H9 (cell line): ENCODE results near the gene F7. TPM values are rescaled to one million over a fixed set of nuclear protein-coding genes. Genes with fewer than 3 reads are reported as not detected.

ENCODE experiments used
- DNase-seq: peaks from one replicate; pipeline ENCODE4 v3.0.0-alpha.2; 2017
- H2AFZ ChIP-seq: one replicate; pipeline ENCODE4 v1.6.1; 2013; ENCODE audit warnings: mild to moderate bottlenecking, low read length, control low read depth, moderate library complexity
- H2AK5ac ChIP-seq: 2 replicates; pipeline ENCODE4 v1.6.1; 2013; ENCODE audit warnings: low read length, control low read depth, mixed read lengths; ENCODE audit not compliant: insufficient read length
- H2BK120ac ChIP-seq: one replicate; pipeline ENCODE4 v1.6.1; 2013; ENCODE audit warnings: low read depth, mild to moderate bottlenecking, low read length, control low read depth, inconsistent platforms; ENCODE audit not compliant: poor library complexity, severe bottlenecking
- H2BK12ac ChIP-seq: 2 replicates; pipeline ENCODE4 v1.6.1; 2013; ENCODE audit warnings: low read length, control low read depth, mixed read lengths, low read depth; ENCODE audit not compliant: insufficient read length
- H2BK15ac ChIP-seq: 2 replicates; pipeline ENCODE4 v1.6.1; 2013; ENCODE audit warnings: low read depth, low read length, control low read depth
- H2BK20ac ChIP-seq: one replicate; pipeline ENCODE4 v1.6.1; 2013; ENCODE audit warnings: low read depth, mild to moderate bottlenecking, low read length, control low read depth, inconsistent platforms; ENCODE audit not compliant: poor library complexity, severe bottlenecking
- H2BK5ac ChIP-seq: 2 replicates; pipeline ENCODE4 v1.6.1; 2013; ENCODE audit warnings: low read length, control low read depth, mixed read lengths; ENCODE audit not compliant: insufficient read length
- H3K14ac ChIP-seq: 2 replicates; pipeline ENCODE4 v1.6.1; 2013; ENCODE audit warnings: low read length, control low read depth; ENCODE audit not compliant: insufficient read depth
- H3K18ac ChIP-seq: 2 replicates; pipeline ENCODE4 v1.6.1; 2013; ENCODE audit warnings: low read depth, mild to moderate bottlenecking, mixed read lengths, low read length, control low read depth; ENCODE audit not compliant: insufficient read length
- H3K23ac ChIP-seq: 2 replicates; pipeline ENCODE4 v1.6.1; 2013; ENCODE audit warnings: low read length, control low read depth, mixed read lengths, low read depth; ENCODE audit not compliant: insufficient read length
- H3K23me2 ChIP-seq: 2 replicates; pipeline ENCODE4 v1.6.1; 2013; ENCODE audit warnings: low read depth, mild to moderate bottlenecking, mixed read lengths, low read length, control low read depth; ENCODE audit not compliant: insufficient read length, poor library complexity, severe bottlenecking
- H3K27ac ChIP-seq: 2 replicates; pipeline ENCODE4 v1.5.1; 2013; ENCODE audit warnings: low read length, control low read depth, mixed read lengths, low read depth; ENCODE audit not compliant: insufficient read length
- H3K27me3 ChIP-seq: 2 replicates; pipeline ENCODE4 v1.6.1; 2013; ENCODE audit warnings: low read length, control low read depth, inconsistent platforms; ENCODE audit not compliant: insufficient read depth
- H3K4ac ChIP-seq: 2 replicates; pipeline ENCODE4 v1.6.1; 2013; ENCODE audit warnings: low read depth, mild to moderate bottlenecking, control low read depth, inconsistent platforms, low read length, moderate library complexity
- H3K4me1 ChIP-seq: 2 replicates; pipeline ENCODE4 v1.6.1; 2013; ENCODE audit warnings: low read length, control low read depth, inconsistent platforms; ENCODE audit not compliant: insufficient read depth
- H3K4me2 ChIP-seq: 2 replicates; pipeline ENCODE4 v1.6.1; 2013; ENCODE audit warnings: low read length, control low read depth, mixed read lengths; ENCODE audit not compliant: insufficient read length, insufficient read depth
- H3K56ac ChIP-seq: 2 replicates; pipeline ENCODE4 v1.6.1; 2013; ENCODE audit warnings: low read depth, mild to moderate bottlenecking, mixed read lengths, low read length, control low read depth; ENCODE audit not compliant: insufficient read length
- H3K79me1 ChIP-seq: 2 replicates; pipeline ENCODE4 v1.6.1; 2013; ENCODE audit warnings: low read depth, mild to moderate bottlenecking, moderate library complexity, low read length, control low read depth, inconsistent platforms; ENCODE audit not compliant: insufficient read depth, poor library complexity, severe bottlenecking
- H3K79me2 ChIP-seq: 2 replicates; pipeline ENCODE4 v1.6.1; 2013; ENCODE audit warnings: low read length, control low read depth, inconsistent platforms; ENCODE audit not compliant: insufficient read depth
- H3K9ac ChIP-seq: 2 replicates; pipeline ENCODE4 v1.6.1; 2013; ENCODE audit warnings: low read length, control low read depth, mixed read lengths; ENCODE audit not compliant: insufficient read length; ENCODE audit errors: extremely low read depth
- H3K9me3 ChIP-seq: one replicate; pipeline ENCODE4 v1.6.1; 2013; ENCODE audit warnings: low read depth, low read length, inconsistent platforms; ENCODE audit not compliant: control insufficient read depth
- H3T11ph ChIP-seq: one replicate; pipeline ENCODE4 v1.6.1; 2013; ENCODE audit warnings: mild to moderate bottlenecking, low read length, control low read depth, inconsistent platforms
- H4K20me1 ChIP-seq: one replicate; pipeline ENCODE4 v1.6.1; 2013; ENCODE audit not compliant: control insufficient read depth, insufficient read length, insufficient read depth
- H4K5ac ChIP-seq: 2 replicates; pipeline ENCODE4 v1.6.1; 2013; ENCODE audit warnings: low read depth, mild to moderate bottlenecking, mixed read lengths, low read length, control low read depth; ENCODE audit not compliant: insufficient read length
- H4K8ac ChIP-seq: replicated peaks from 2 replicates; pipeline ENCODE4 v1.6.1; 2013; ENCODE audit warnings: low read length, control low read depth, mixed read lengths, low read depth; ENCODE audit not compliant: insufficient read length
- H4K91ac ChIP-seq: 2 replicates; pipeline ENCODE4 v1.6.1; 2013; ENCODE audit warnings: low read depth, mild to moderate bottlenecking, moderate library complexity, mixed read lengths, low read length, control low read depth; ENCODE audit not compliant: insufficient read length
- H3K27ac Mint-ChIP-seq, 3 experiments: 2 replicates in 2 of 3; 3 replicates in 1 of 3; pipeline ENCODE4 v1.8.0; 2020 to 2021; ENCODE audit warnings: mixed read lengths in 3 of 3, mild to moderate bottlenecking in 1 of 3, moderate library complexity in 1 of 3
- H3K27me3 Mint-ChIP-seq: 2 replicates; pipeline ENCODE4 v1.8.0; 2021; ENCODE audit warnings: low read depth, mild to moderate bottlenecking, moderate library complexity, mixed read lengths
- H3K36me3 Mint-ChIP-seq, 3 experiments: 2 replicates in 2 of 3; 3 replicates in 1 of 3; pipeline ENCODE4 v1.8.0; 2020 to 2021; ENCODE audit warnings: low read depth in 3 of 3, mixed read lengths in 3 of 3; ENCODE audit not compliant: insufficient read depth in 1 of 3
- H3K4me1 Mint-ChIP-seq, 2 experiments: 2 replicates each; pipeline ENCODE4 v1.8.0; 2020; ENCODE audit warnings: mixed read lengths in 2 of 2
- H3K4me3 Mint-ChIP-seq, 2 experiments: 2 replicates in 1 of 2; 3 replicates in 1 of 2; pipeline ENCODE4 v1.8.0; 2020 to 2021; ENCODE audit warnings: mild to moderate bottlenecking in 2 of 2, mixed read lengths in 2 of 2, moderate library complexity in 1 of 2
- H3K9me3 Mint-ChIP-seq, 2 experiments: 2 replicates in 1 of 2; 3 replicates in 1 of 2; pipeline ENCODE4 v1.8.0; 2020; ENCODE audit warnings: mild to moderate bottlenecking in 2 of 2, mixed read lengths in 2 of 2, moderate library complexity in 1 of 2
- CTCF ChIP-seq: fragments of 200-600 bp; sonication (generic); conservative IDR thresholded peaks from 3 replicates; pipeline ENCODE4 v1.8.0; 2021; ENCODE audit warnings: antibody characterized with exemption, mild to moderate bottlenecking
- WGBS: extraction: QIAGEN DNeasy Blood & Tissue Kit; methylation state at CpG from one replicate; pipeline ENCODE4 v1.1.7; 2013; ENCODE audit warnings: missing lambda C conversion rate, low lambda C conversion rate, mixed read lengths; ENCODE audit not compliant: insufficient read length; ENCODE audit errors: extremely low coverage; 5-methylcytosine and 5-hydroxymethylcytosine counted together
- total RNA-seq: library from RNA; stranded (reverse); gene quantifications from 2 replicates; pipeline ENCODE4 v1.2.1, GENCODE V29; 2021

The F7 gene
- total RNA-seq, 1 experiment from 2014 or later, result 0.81 TPM

GRCh38 chr13:113074401-113074800 is 31.2 kb upstream of the F7 start:
- no peak overlapping the region for H3K18ac ChIP-seq
- Mint-ChIP-seq H3K9me3 (peaks cover 0 to 4% of the 10 kb centered on the region in 2 experiments; a peak in 2 of 5 replicates), H3K4me1 (peaks cover 6% of the 10 kb centered on the region in 2 experiments), H3K4me3 (no peak overlapping the region), H3K36me3 (peaks cover 10 to 15% (median 13%) of the 10 kb centered on the region in 3 experiments; a peak in 5 of 7 replicates), H3K27ac (no peak overlapping the region), H3K27me3 (no peaks in the 10 kb centered on the region)
- H3K23me2 ChIP-seq, result no peaks in the 10 kb centered on the region
- H3K4me1 ChIP-seq, result no peaks in the 10 kb centered on the region; the same call in 1 of the 2 replicates
- no peaks in the 10 kb centered on the region for H4K20me1 ChIP-seq
- H3K9me3 ChIP-seq, result no peaks in the 10 kb centered on the region
- H2AFZ ChIP-seq, result no peak overlapping the region
- no peaks in the 10 kb centered on the region for H3K27me3 ChIP-seq
- H3K14ac ChIP-seq, result no peak overlapping the region
- H3K4me2 ChIP-seq, result no peak overlapping the region
- H3K9ac ChIP-seq, result no peak overlapping the region
- H4K8ac ChIP-seq, result no peak overlapping the region
- no peak overlapping the region for H2BK15ac ChIP-seq
- no peak overlapping the region for H2BK5ac ChIP-seq
- H3K56ac ChIP-seq, result no peak overlapping the region
- no peak overlapping the region for H4K91ac ChIP-seq
- no peaks in the 10 kb centered on the region for H3K79me1 ChIP-seq
- no peak overlapping the region for H2AK5ac ChIP-seq
- H3K4ac ChIP-seq, result no peak overlapping the region
- no peak for TF ChIP-seq CTCF
- no peak overlapping the region for H3K27ac ChIP-seq
- no peaks in the 10 kb centered on the region for H3K79me2 ChIP-seq
- H2BK120ac ChIP-seq, result no peak overlapping the region
- no peak overlapping the region for H3K23ac ChIP-seq
- no peak for DNase-seq
- WGBS, result no CpG with 5 or more reads among the region's 18 CpGs
- no peak overlapping the region for H2BK12ac ChIP-seq
- no peak overlapping the region for H4K5ac ChIP-seq
- H2BK20ac ChIP-seq, result no peak overlapping the region
- H3T11ph ChIP-seq, result no peak overlapping the region
